ENCODE data around the gene GOLGA6C.
"Not testable (repeated sequence)": the region's sequence is repeated elsewhere in the genome, so short reads cannot be mapped to it uniquely, and the experiment has no call there.

GOLGA6C gene

DNA sequence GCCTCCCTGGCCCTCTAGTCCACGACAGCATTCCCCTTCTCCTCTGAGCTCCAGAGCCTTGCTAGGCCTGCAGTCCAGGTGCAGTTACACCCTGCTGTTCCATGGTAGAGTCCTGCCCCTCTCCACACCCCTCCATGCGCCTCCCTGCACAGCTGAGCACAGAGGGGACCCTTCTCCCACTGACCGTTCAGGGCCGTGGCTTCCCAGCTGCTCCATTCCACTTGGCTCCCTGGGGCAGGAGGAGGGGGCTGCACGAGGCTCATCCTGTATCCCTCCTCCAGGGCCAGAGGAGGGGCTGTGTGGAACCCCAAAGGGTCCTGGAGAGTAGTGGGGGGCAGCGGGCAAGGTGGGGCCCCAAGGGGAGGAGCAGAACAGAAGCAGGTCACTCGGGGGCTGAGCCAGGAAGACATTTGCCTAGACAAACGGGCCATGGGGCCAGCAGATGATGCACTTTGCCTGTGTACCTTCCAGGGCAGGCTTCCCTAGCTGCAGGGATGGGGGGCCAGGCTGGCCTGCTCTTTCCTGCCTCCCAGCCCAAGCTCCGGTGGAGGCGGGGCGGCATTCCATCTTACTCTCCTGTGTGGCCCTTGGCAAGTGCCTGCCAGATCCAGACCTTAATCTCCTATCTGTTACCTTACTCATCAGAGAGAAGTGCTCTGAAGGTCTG is 20.7 kb upstream of the GOLGA6C start:
- no CpG with 5 or more reads among the region's 11 CpGs for WGBS, 2 donors (ENCODE audit: extremely low coverage in 2 of 2, insufficient read length in 2 of 2, insufficient replicate concordance in 1 of 2)
- Histone ChIP-seq H3K9ac (ENCODE audit: low read depth, low read length, poor library complexity) (no peak overlapping the region), H3K4me1 (ENCODE audit: control insufficient read depth in 2 of 2, insufficient read depth in 1 of 2, low read depth in 1 of 2, low read length in 2 of 2) (peaks cover 0 to 3% of the 10 kb centered on the region in 2 donors), H2BK5ac (ENCODE audit: low read length) (no peak overlapping the region), H4K8ac (ENCODE audit: low read depth, low read length) (peak overlapping the region; percentile 56), H2BK120ac (ENCODE audit: low read depth, low read length) (no peak overlapping the region), H3K18ac (ENCODE audit: low read length) (peak overlapping the region; percentile 84), H3K9me3 (replicated peaks in 1 of 2; ENCODE audit: control insufficient read depth in 2 of 2, insufficient read depth in 1 of 2, low read depth in 1 of 2, low read length in 2 of 2) (peaks cover 0 to 2% of the 10 kb centered on the region in 2 donors), H3K36me3 (replicated peaks in 1 of 2; ENCODE audit: control insufficient read depth in 2 of 2, insufficient read depth in 2 of 2, low read length in 2 of 2) (no peaks in the 10 kb centered on the region), H3K14ac (ENCODE audit: low read length) (peak overlapping the region; percentile 25), H3K4ac (ENCODE audit: low read length) (peak overlapping the region; percentile 71), H2AFZ (ENCODE audit: low read length) (peak overlapping the region; percentile 5), H4K91ac (ENCODE audit: low read depth, low read length, poor library complexity) (no peak overlapping the region), H2AK5ac (ENCODE audit: low read depth, low read length) (peak overlapping the region; percentile 9), H2BK12ac (ENCODE audit: low read length) (no peak overlapping the region), H3K4me2 (ENCODE audit: insufficient read depth, low read length, poor library complexity, severe bottlenecking) (no peak overlapping the region), H3K27ac (replicated peaks; ENCODE audit: low read length) (no peak overlapping the region), H3K23ac (ENCODE audit: low read depth, low read length, poor library complexity) (peak overlapping the region; percentile 32), H3K27me3 (ENCODE audit: control insufficient read depth in 3 of 3, insufficient read depth in 3 of 3, low read depth in 1 of 3, low read length in 3 of 3) (peaks cover 0 to 30% (median 0%) of the 10 kb centered on the region in 3 experiments), H2BK15ac (ENCODE audit: low read length) (no peak overlapping the region), H3K79me1 (ENCODE audit: low read depth, low read length) (peaks cover 1% of the 10 kb centered on the region), H3K4me3 (ENCODE audit: low read length in 2 of 2) (no peak overlapping the region)
- no peak for DNase-seq (ENCODE audit: low spot score)

- no peak overlapping the region for H2AFZ ChIP-seq (ENCODE audit: low read length)
- no peak overlapping the region for H2BK5ac ChIP-seq (ENCODE audit: low read length)
- H3K4me3 ChIP-seq (ENCODE audit: low read length in 2 of 2), result no peak overlapping the region
- no peaks in the 10 kb centered on the region for H3K36me3 ChIP-seq (replicated peaks in 1 of 2; ENCODE audit: control insufficient read depth in 2 of 2, insufficient read depth in 2 of 2, low read length in 2 of 2)
- H3K14ac ChIP-seq (ENCODE audit: low read length), result no peak overlapping the region
- no peak overlapping the region for H4K91ac ChIP-seq (ENCODE audit: low read depth, low read length, poor library complexity)
- no peak overlapping the region for H3K4me2 ChIP-seq (ENCODE audit: insufficient read depth, low read length, poor library complexity, severe bottlenecking)
- H3K9ac ChIP-seq (ENCODE audit: low read depth, low read length, poor library complexity), result peak overlapping the region; percentile 10
- peak overlapping the region; percentile 49 for H3K18ac ChIP-seq (ENCODE audit: low read length)
- H3K23ac ChIP-seq (ENCODE audit: low read depth, low read length, poor library complexity), result peak overlapping the region; percentile 47
- no CpG with 5 or more reads among the region's 5 CpGs for WGBS, 2 donors (ENCODE audit: extremely low coverage in 2 of 2, insufficient read length in 2 of 2, insufficient replicate concordance in 1 of 2)
- H2BK15ac ChIP-seq (ENCODE audit: low read length), result no peak overlapping the region
- H3K4ac ChIP-seq (ENCODE audit: low read length), result no peak overlapping the region
- no peak overlapping the region for H2BK12ac ChIP-seq (ENCODE audit: low read length)
- peaks cover 0 to 2% of the 10 kb centered on the region in 2 donors for H3K9me3 ChIP-seq (replicated peaks in 1 of 2; ENCODE audit: control insufficient read depth in 2 of 2, insufficient read depth in 1 of 2, low read depth in 1 of 2, low read length in 2 of 2)
- no peak for DNase-seq (ENCODE audit: low spot score)
- H3K27ac ChIP-seq (replicated peaks; ENCODE audit: low read length), result no peak overlapping the region
- no peak overlapping the region for H2AK5ac ChIP-seq (ENCODE audit: low read depth, low read length)
- peaks cover 0 to 3% of the 10 kb centered on the region in 2 donors for H3K4me1 ChIP-seq (ENCODE audit: control insufficient read depth in 2 of 2, insufficient read depth in 1 of 2, low read depth in 1 of 2, low read length in 2 of 2)
- H4K8ac ChIP-seq (ENCODE audit: low read depth, low read length), result no peak overlapping the region
- H3K27me3 ChIP-seq (ENCODE audit: control insufficient read depth in 3 of 3, insufficient read depth in 3 of 3, low read depth in 1 of 3, low read length in 3 of 3), result peaks cover 0 to 30% (median 0%) of the 10 kb centered on the region in 3 experiments
- H2BK120ac ChIP-seq (ENCODE audit: low read depth, low read length), result no peak overlapping the region
- H3K79me1 ChIP-seq (ENCODE audit: low read depth, low read length), result no peaks in the 10 kb centered on the region
Observed at GRCh38 chr15:75238150-75238549, 20.0 kb upstream of the GOLGA6C start.

- WGBS, 2 donors (ENCODE audit: extremely low coverage in 2 of 2, insufficient read length in 2 of 2, insufficient replicate concordance in 1 of 2), result no CpG with 5 or more reads among the region's 1 CpG
- DNase-seq (ENCODE audit: low spot score), result not testable (repeated sequence)
Observed at GRCh38 chr15:75245741-75246140, 12.4 kb upstream of the GOLGA6C start.

GRCh38 chr15:75248991-75249390 is 9.1 kb upstream of the GOLGA6C start:
- H2BK120ac ChIP-seq (ENCODE audit: low read depth, low read length); H3K4me3 ChIP-seq (ENCODE audit: low read length in 2 of 2); H2BK15ac ChIP-seq (ENCODE audit: low read length); H3K18ac ChIP-seq (ENCODE audit: low read length); H3K23ac ChIP-seq (ENCODE audit: low read depth, low read length, poor library complexity); H4K8ac ChIP-seq (ENCODE audit: low read depth, low read length); H3K4me2 ChIP-seq (ENCODE audit: insufficient read depth, low read length, poor library complexity, severe bottlenecking); H2AFZ ChIP-seq (ENCODE audit: low read length); H3K36me3 ChIP-seq (replicated peaks in 1 of 2; ENCODE audit: control insufficient read depth in 2 of 2, insufficient read depth in 2 of 2, low read length in 2 of 2); H3K4me1 ChIP-seq (ENCODE audit: control insufficient read depth in 2 of 2, insufficient read depth in 1 of 2, low read depth in 1 of 2, low read length in 2 of 2); H3K79me1 ChIP-seq (ENCODE audit: low read depth, low read length); H2BK5ac ChIP-seq (ENCODE audit: low read length); H4K91ac ChIP-seq (ENCODE audit: low read depth, low read length, poor library complexity); H3K9me3 ChIP-seq (replicated peaks in 1 of 2; ENCODE audit: control insufficient read depth in 2 of 2, insufficient read depth in 1 of 2, low read depth in 1 of 2, low read length in 2 of 2); H2BK12ac ChIP-seq (ENCODE audit: low read length); H3K4ac ChIP-seq (ENCODE audit: low read length); DNase-seq (ENCODE audit: low spot score); H3K27ac ChIP-seq (replicated peaks; ENCODE audit: low read length); H3K9ac ChIP-seq (ENCODE audit: low read depth, low read length, poor library complexity); H2AK5ac ChIP-seq (ENCODE audit: low read depth, low read length); H3K14ac ChIP-seq (ENCODE audit: low read length): not testable (repeated sequence)
- peaks cover 0 to 44% (median 0%) of the 10 kb centered on the region in 3 experiments for H3K27me3 ChIP-seq (ENCODE audit: control insufficient read depth in 3 of 3, insufficient read depth in 3 of 3, low read depth in 1 of 3, low read length in 3 of 3)
- no CpG with 5 or more reads among the region's 6 CpGs for WGBS, 2 donors (ENCODE audit: extremely low coverage in 2 of 2, insufficient read length in 2 of 2, insufficient replicate concordance in 1 of 2)

More at GRCh38 chr15:75245741-75246140, 12.4 kb upstream of the GOLGA6C start:
- not testable (repeated sequence) for H3K18ac ChIP-seq (ENCODE audit: low read length); H3K9ac ChIP-seq (ENCODE audit: low read depth, low read length, poor library complexity); H3K4me3 ChIP-seq (ENCODE audit: low read length in 2 of 2); H3K4me2 ChIP-seq (ENCODE audit: insufficient read depth, low read length, poor library complexity, severe bottlenecking); H2AK5ac ChIP-seq (ENCODE audit: low read depth, low read length); H3K36me3 ChIP-seq (replicated peaks in 1 of 2; ENCODE audit: control insufficient read depth in 2 of 2, insufficient read depth in 2 of 2, low read length in 2 of 2); H2BK15ac ChIP-seq (ENCODE audit: low read length); H4K91ac ChIP-seq (ENCODE audit: low read depth, low read length, poor library complexity); H2BK12ac ChIP-seq (ENCODE audit: low read length); H3K4ac ChIP-seq (ENCODE audit: low read length); H3K27ac ChIP-seq (replicated peaks; ENCODE audit: low read length); H3K14ac ChIP-seq (ENCODE audit: low read length); H2AFZ ChIP-seq (ENCODE audit: low read length); H3K9me3 ChIP-seq (replicated peaks in 1 of 2; ENCODE audit: control insufficient read depth in 2 of 2, insufficient read depth in 1 of 2, low read depth in 1 of 2, low read length in 2 of 2); H3K4me1 ChIP-seq (ENCODE audit: control insufficient read depth in 2 of 2, insufficient read depth in 1 of 2, low read depth in 1 of 2, low read length in 2 of 2); H4K8ac ChIP-seq (ENCODE audit: low read depth, low read length); H3K23ac ChIP-seq (ENCODE audit: low read depth, low read length, poor library complexity); H3K79me1 ChIP-seq (ENCODE audit: low read depth, low read length); H2BK5ac ChIP-seq (ENCODE audit: low read length); H2BK120ac ChIP-seq (ENCODE audit: low read depth, low read length)
- H3K27me3 ChIP-seq (ENCODE audit: control insufficient read depth in 3 of 3, insufficient read depth in 3 of 3, low read depth in 1 of 3, low read length in 3 of 3), result peaks cover 0 to 34% (median 0%) of the 10 kb centered on the region in 3 experiments
